Measurements from ENCODE around the gene FAM50A.

Gene FAM50A

DNA sequence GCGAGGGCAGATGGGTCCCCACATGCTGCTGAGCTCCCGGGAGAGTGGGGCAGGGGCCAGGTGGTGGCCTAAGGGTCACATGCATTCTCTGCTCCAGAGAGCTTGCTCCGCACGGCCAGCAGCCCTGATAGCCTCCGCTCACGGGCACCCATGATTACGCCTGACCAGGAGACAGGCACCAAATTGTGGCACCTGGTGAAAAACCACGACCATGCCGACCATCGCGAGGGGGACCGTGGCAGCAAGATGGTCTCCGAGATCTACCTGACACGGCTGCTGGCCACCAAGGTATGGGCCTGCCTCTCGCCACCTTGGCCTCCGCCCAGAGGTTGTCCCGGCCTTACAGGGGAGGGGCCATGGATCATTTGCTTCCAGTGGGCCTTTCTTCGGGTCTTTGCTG, 25.9 kb downstream of the FAM50A start:
- TF ChIP-seq ZFX (IDR thresholded peaks at IDR 0.05): no peak
- TF ChIP-seq, protein P1, sequence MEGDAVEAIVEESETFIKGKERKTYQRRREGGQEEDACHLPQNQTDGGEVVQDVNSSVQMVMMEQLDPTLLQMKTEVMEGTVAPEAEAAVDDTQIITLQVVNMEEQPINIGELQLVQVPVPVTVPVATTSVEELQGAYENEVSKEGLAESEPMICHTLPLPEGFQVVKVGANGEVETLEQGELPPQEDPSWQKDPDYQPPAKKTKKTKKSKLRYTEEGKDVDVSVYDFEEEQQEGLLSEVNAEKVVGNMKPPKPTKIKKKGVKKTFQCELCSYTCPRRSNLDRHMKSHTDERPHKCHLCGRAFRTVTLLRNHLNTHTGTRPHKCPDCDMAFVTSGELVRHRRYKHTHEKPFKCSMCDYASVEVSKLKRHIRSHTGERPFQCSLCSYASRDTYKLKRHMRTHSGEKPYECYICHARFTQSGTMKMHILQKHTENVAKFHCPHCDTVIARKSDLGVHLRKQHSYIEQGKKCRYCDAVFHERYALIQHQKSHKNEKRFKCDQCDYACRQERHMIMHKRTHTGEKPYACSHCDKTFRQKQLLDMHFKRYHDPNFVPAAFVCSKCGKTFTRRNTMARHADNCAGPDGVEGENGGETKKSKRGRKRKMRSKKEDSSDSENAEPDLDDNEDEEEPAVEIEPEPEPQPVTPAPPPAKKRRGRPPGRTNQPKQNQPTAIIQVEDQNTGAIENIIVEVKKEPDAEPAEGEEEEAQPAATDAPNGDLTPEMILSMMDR (conservative IDR thresholded peaks at IDR 0.05): no peak

DNA sequence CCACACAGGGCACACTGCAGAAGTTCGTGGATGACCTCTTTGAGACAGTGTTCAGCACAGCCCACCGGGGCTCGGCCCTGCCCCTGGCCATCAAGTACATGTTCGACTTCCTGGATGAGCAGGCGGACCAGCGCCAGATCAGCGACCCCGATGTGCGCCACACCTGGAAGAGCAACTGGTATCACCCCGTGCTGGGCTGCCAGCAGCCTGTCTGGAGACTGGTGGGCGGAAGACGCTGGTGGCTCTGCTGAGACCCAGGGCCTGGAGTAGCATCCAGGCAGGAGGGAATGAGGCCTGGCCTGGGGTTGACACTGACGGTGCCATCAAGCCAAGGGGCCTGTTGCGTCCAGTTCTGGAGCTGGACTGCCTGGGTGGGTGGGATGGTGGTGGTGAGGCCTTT, 26.5 kb downstream of the FAM50A start:
- no peak overlapping the region for H3K27ac ChIP-seq
- TF ChIP-seq, protein P1 (conservative IDR thresholded peaks at IDR 0.05): no peak
- no peak for TF ChIP-seq ZFX (IDR thresholded peaks at IDR 0.05)

More for the DNA sequence above, 25.9 kb downstream of the FAM50A start:
- H3K27ac ChIP-seq: no peak overlapping the region

DNA sequence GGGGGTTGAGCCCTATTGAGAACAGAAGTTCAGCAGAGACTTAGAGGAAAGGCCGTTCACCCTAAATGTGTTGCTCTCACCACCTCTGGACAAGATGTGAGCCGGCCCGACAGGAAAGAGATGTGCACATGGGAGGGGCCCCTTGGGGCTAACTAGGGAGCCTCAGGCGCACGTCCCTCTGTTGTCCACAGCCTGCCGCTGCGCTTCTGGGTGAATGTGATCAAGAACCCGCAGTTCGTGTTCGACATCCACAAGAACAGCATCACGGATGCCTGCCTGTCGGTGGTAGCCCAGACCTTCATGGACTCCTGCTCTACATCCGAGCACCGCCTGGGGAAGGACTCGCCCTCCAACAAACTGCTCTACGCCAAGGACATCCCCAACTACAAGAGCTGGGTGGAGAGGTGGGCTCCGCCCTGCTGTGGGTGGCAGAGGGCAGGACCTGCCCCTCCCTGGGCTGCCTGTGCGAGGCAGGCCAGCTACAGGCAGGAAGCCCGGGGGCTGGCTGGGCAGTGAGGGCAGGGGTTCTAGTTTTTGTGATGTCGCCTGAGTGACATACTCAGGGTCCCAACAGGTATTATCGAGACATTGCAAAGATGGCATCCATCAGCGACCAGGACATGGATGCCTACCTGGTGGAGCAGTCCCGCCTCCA, 27.1 kb downstream of the FAM50A start:
- H3K27ac ChIP-seq: no peak overlapping the region
- TF ChIP-seq ZFX (IDR thresholded peaks at IDR 0.05): no peak
- TF ChIP-seq, protein P1 (conservative IDR thresholded peaks at IDR 0.05): no peak

DNA sequence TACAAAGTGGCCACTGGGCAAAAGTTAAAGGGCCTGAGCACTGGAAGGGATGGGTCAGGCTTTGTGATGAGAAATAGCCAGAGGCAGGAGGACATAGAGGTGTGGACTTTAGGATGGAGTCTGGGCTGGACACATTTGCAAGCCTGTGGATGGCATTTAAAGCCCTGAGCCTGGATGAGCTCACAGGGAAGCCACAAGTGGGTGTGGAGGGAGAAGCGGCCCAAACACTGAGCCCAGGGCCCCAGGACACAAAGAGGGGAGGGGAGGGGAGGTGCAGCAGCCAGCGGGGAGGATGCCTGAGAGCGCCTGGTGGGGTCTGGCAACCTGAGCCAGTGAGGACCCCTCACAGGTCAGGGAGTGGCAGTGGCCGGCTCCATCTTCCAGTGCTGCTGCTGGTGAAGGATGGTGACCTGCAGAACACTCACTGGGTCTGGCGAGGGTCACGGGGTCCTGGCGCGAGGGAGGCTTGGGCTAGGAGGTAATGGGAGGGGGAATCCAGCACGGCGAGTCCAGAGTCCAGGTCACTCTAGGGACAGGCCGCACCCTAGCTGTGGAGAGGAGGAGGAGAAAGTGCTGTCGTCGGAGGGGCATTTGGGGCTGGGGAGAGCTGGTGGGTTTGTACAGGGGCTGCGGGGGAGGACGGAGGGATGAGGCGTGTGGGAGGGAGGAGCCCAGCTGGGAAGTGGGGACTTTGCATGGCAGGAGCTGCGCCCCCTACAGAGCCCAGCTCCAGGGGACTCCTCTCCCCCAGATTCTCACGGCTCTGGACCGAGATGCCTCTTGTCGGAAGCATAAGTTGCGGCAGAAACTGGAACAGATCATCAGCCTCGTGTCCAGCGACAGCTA, 28.1 kb downstream of the FAM50A start:
- H3K27ac ChIP-seq: no peak overlapping the region
- TF ChIP-seq, protein P1 (conservative IDR thresholded peaks at IDR 0.05): no peak
- TF ChIP-seq ZFX (IDR thresholded peaks at IDR 0.05): no peak

DNA sequence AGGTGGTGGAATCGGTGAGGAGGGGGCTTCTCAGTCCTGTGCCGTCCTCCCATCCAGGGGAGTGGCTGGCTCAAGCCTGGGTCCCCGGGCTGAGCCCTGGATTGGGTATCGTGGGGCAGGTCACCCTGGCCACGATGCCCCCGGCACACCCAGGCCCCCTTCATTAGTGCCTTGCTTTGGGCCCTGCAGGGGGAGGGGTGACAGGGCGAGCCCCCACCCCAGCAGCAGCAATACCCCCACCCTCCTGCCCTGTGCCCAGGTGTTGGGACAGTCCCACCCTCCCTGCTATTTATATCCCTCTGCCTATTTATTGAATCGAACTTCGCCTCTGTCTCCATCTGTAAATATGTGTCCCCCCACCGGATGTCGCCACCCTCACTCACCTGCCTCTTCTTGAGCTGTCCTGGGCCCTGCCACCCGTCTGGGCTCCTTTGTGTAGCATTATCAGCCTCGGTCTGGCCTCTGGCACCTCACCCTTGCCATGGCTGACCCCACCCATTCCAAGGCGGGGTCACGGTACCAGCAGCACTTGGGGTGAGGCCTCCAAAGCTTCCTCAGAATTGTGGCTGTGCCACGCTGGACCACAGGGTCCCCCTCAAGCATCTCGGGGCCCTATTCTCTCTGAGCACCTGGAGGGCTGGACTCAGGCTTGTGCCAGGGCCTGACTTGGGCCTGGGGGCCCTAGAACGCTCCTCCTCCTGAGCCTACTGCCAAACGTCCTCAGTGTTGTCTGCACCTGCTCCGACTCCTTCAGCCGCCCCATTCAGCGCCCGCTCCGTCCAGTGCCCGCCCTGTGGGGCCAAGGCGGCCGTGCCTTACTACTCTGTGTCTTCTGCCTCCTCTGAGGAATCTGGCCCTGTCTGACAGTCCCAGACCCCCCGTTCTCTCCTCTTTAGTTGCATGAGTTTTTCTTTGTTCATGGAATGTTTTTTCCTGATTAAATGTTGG, 29.0 kb downstream of the FAM50A start:
- no peak overlapping the region for H3K27ac ChIP-seq
- no peak for TF ChIP-seq ZFX (IDR thresholded peaks at IDR 0.05)
- TF ChIP-seq, protein P1 (conservative IDR thresholded peaks at IDR 0.05): no peak

DNA sequence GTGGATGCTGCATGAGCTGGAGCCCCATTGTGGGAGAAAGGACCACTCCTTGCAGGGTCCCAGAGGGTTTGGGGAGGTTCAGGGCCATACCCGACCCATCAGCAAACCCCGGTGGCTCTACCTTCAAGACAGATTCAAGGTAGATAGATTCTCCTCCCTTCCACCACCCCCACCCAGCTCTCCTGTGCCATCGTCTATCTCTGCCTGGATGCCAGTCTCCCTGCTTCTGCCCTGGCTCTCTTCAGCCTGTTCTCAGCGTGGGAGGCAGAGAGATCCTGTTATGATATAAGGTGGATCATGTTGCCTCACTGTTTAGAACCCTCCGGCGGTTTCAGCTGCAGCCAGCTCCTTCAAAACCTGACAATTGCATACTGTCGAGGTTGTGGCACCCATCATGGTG, 29.7 kb downstream of the FAM50A start:
- no peak for TF ChIP-seq ZFX (IDR thresholded peaks at IDR 0.05)
- TF ChIP-seq, protein P1 (conservative IDR thresholded peaks at IDR 0.05): no peak
- H3K27ac ChIP-seq: no peak overlapping the region
